Measurements from ENCODE around the gene TMEM9. TPM values are rescaled to one million over a fixed set of nuclear protein-coding genes. Genes with fewer than 3 reads are reported as not detected.

Gene TMEM9
- total RNA-seq, 1 donor from 2014 or later, result 80.2 TPM

GRCh38 chr1:201105688-201106087 is 48.6 kb downstream of the TMEM9 start:
- no peak overlapping the region for H3K27ac Mint-ChIP-seq (ENCODE audit: unreplicated experiment)
- H3K9me3 Mint-ChIP-seq (ENCODE audit: unreplicated experiment), result peaks cover 4% of the 10 kb centered on the region
- peaks cover 2% of the 10 kb centered on the region for H3K27me3 Mint-ChIP-seq (ENCODE audit: unreplicated experiment)
- DNase-seq, result no peak
- H3K4me3 Mint-ChIP-seq (ENCODE audit: unreplicated experiment), result no peak overlapping the region
- H3K36me3 Mint-ChIP-seq (ENCODE audit: unreplicated experiment), result no peaks in the 10 kb centered on the region
- no peaks in the 10 kb centered on the region for H3K4me1 Mint-ChIP-seq (ENCODE audit: low read depth, unreplicated experiment)
- TF ChIP-seq CTCF (IDR thresholded peaks at IDR 0.05; ENCODE audit: partially characterized antibody, unreplicated experiment), result no peak

- H3K27me3 Mint-ChIP-seq (ENCODE audit: unreplicated experiment), result peaks cover 2% of the 10 kb centered on the region
- H3K4me3 Mint-ChIP-seq (ENCODE audit: unreplicated experiment), result no peak overlapping the region
- no peaks in the 10 kb centered on the region for H3K4me1 Mint-ChIP-seq (ENCODE audit: low read depth, unreplicated experiment)
- TF ChIP-seq CTCF (IDR thresholded peaks at IDR 0.05; ENCODE audit: partially characterized antibody, unreplicated experiment), result no peak
- no peaks in the 10 kb centered on the region for H3K36me3 Mint-ChIP-seq (ENCODE audit: unreplicated experiment)
- H3K9me3 Mint-ChIP-seq (ENCODE audit: unreplicated experiment), result peaks cover 4% of the 10 kb centered on the region
- no peak overlapping the region for H3K27ac Mint-ChIP-seq (ENCODE audit: unreplicated experiment)
- no peak for DNase-seq
Observed at GRCh38 chr1:201104141-201104540, 50.1 kb downstream of the TMEM9 start.

- H3K4me3 Mint-ChIP-seq (ENCODE audit: unreplicated experiment), result no peak overlapping the region
- no peak for DNase-seq
- H3K27ac Mint-ChIP-seq (ENCODE audit: unreplicated experiment), result no peak overlapping the region
- H3K9me3 Mint-ChIP-seq (ENCODE audit: unreplicated experiment), result peaks cover 4% of the 10 kb centered on the region
- H3K36me3 Mint-ChIP-seq (ENCODE audit: unreplicated experiment), result no peaks in the 10 kb centered on the region
- H3K27me3 Mint-ChIP-seq (ENCODE audit: unreplicated experiment), result peaks cover 2% of the 10 kb centered on the region
- TF ChIP-seq CTCF (IDR thresholded peaks at IDR 0.05; ENCODE audit: partially characterized antibody, unreplicated experiment), result no peak
- no peaks in the 10 kb centered on the region for H3K4me1 Mint-ChIP-seq (ENCODE audit: low read depth, unreplicated experiment)
Observed at GRCh38 chr1:201103666-201104065, 50.6 kb downstream of the TMEM9 start.

- no peak for TF ChIP-seq CTCF (IDR thresholded peaks at IDR 0.05; ENCODE audit: partially characterized antibody, unreplicated experiment)
- H3K4me1 Mint-ChIP-seq (ENCODE audit: low read depth, unreplicated experiment), result peaks cover 9% of the 10 kb centered on the region
Observed at GRCh38 chr1:201100169-201100930, 53.9 kb downstream of the TMEM9 start.

GRCh38 chr1:201098992-201099677 is 55.1 kb downstream of the TMEM9 start:
- H3K27me3 Mint-ChIP-seq (ENCODE audit: unreplicated experiment), result peaks cover 8% of the 10 kb centered on the region
- peaks cover 10% of the 10 kb centered on the region for H3K9me3 Mint-ChIP-seq (ENCODE audit: unreplicated experiment)
- peaks cover 15% of the 10 kb centered on the region for H3K4me1 Mint-ChIP-seq (ENCODE audit: low read depth, unreplicated experiment)
- no peak for DNase-seq
- H3K36me3 Mint-ChIP-seq (ENCODE audit: unreplicated experiment), result no peaks in the 10 kb centered on the region
- H3K4me3 Mint-ChIP-seq (ENCODE audit: unreplicated experiment), result no peak overlapping the region
- H3K27ac Mint-ChIP-seq (ENCODE audit: unreplicated experiment), result no peak overlapping the region
- TF ChIP-seq CTCF (IDR thresholded peaks at IDR 0.05; ENCODE audit: partially characterized antibody, unreplicated experiment), result no peak

More at GRCh38 chr1:201100169-201100930, 53.9 kb downstream of the TMEM9 start:
- Mint-ChIP-seq H3K27ac (ENCODE audit: unreplicated experiment) (no peak overlapping the region), H3K36me3 (ENCODE audit: unreplicated experiment) (no peaks in the 10 kb centered on the region), H3K9me3 (ENCODE audit: unreplicated experiment) (peaks cover 10% of the 10 kb centered on the region), H3K4me3 (ENCODE audit: unreplicated experiment) (no peak overlapping the region), H3K27me3 (ENCODE audit: unreplicated experiment) (peaks cover 8% of the 10 kb centered on the region)
- no peak for DNase-seq

All from glutamatergic neuron (in vitro differentiated cells).